Activated CD8-positive, alpha-beta memory T cell treated with anti-CD3 and anti-CD28 coated beads, Interleukin-2, amount 50 U/mL, for 48 hours (primary cell): ENCODE results near the gene BLTP2.
"Not testable (repeated sequence)": the region's sequence is repeated elsewhere in the genome, so short reads cannot be mapped to it uniquely, and the experiment has no call there.

Experiments
- DNase-seq: peaks from one replicate; pipeline ENCODE4 v3.0.0-alpha.2; 2020

The BLTP2 gene

DNA sequence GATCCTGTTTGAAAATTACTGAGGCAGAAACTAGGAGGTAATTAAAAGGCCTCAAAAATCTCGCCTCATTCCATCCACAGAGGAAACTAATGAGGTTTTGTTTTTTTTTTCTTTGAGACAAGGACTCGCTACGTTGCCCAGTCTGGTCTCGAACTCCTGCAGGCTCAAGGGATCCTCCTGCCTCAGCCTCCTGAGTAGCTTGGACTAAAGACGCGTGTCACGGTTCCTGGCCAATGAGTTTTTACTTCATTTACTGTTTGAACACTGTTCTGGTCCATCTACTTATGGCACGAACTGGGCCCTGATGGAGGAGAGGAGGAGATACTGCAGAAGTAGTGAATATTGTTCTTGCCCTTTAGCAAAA lies 600 bp upstream of the BLTP2 start:
- no peak for DNase-seq

GRCh38 chr17:28643983-28644786 lies 773 bp downstream of the BLTP2 start:
- DNase-seq = peak; percentile 71

- DNase-seq = no peak
These were observed 3.4 kb downstream of the BLTP2 start for GRCh38 chr17:28641579-28641978.

GRCh38 chr17:28635506-28635905 lies 9.5 kb downstream of the BLTP2 start:
- no peak for DNase-seq

DNA sequence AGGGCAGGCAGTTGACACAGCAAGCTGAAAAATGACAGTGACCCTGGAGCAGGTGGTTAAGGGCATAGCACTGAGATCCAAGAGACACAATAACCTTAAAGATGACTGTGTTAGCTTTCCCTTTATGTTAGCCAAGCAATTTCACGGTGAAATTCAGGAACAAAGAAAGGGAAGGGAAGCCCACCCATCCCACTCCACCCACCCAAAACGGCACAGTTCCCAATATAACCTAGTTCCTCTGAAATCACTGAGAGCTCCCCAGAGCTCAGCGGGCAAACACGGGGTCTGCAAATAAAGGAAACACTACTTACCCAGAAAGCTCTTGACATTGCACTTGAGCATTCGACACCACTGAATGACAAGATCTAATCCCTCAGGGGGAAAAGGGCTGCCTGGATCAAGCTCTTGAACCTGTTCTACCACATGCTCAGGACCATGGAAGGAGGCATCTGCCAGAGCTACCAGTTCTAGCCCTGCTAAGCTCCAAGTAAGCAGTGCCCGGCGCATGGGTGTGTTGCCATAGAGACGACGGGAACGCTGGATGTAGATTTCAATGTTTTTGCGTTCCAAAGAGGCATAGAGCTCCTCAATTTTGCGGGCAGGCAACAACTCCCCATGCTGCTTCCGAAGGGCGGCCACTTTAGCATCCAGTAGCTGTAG lies 10.6 kb downstream of the BLTP2 start:
- no peak for DNase-seq

DNA sequence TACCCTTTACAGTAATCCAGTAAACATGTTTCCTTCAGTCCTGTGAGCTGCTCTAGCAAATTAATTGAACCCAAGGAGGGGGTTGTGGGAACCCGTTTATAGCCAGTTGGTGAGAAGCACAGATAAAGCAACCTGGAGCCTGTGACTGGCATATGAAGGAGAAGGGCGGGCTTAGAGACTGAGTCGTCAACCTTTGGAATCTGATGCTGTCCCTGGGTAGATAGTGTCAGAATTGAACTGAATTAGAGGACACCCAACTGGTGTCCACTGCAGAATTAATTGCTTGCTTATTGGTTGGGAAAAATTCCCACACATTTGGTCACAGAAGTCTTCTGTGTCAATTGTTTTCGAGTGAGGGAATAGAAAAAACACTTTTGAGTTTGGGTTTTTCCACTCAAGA lies 18.1 kb downstream of the BLTP2 start:
- DNase-seq = no peak

- no peak for DNase-seq
These were observed 20.8 kb downstream of the BLTP2 start for GRCh38 chr17:28624148-28624547.

GRCh38 chr17:28623696-28624095 lies 21.3 kb downstream of the BLTP2 start:
- DNase-seq = no peak

DNA sequence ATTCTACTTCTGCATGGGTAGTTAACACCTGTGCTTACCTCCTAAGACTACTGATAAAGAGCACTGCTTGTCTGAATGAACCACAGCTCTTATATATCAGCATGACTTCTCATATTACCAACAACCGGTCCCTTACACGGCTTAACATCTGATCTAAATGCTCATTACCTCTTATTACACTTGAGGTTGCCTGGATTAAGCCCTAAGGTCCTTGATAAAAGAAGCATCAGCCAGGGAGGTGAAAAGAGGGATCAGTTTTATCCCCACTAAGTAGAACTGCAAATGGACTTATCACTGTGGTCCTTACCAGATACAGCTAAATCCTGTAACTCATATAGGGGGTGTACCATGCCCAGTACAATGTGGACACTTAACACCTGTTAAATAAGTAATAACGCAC lies 22.8 kb downstream of the BLTP2 start:
- DNase-seq = no peak

GRCh38 chr17:28620010-28620409 lies 24.9 kb downstream of the BLTP2 start:
- DNase-seq = no peak

- no peak for DNase-seq
These were observed 26.5 kb downstream of the BLTP2 start for GRCh38 chr17:28618464-28618863.

DNA sequence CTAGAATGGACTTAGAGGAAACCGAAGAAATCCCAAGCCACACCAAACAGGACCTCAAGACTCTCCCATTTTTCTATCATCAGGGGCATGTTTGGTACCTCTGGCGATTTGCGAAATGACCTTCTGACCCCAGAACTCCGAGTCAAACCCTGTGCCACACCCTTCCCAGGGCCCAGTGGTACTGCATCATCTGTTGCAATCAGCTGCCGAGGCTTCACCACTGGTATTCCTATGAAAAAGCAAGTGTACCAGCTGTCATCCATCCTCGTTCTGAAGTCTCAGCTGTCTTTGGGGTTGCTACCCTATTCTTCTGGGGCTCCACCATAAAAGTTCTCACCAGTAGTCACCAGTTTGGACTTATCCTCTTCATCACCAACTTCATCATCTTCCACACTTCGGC lies 28.7 kb downstream of the BLTP2 start:
- DNase-seq = no peak

- no peak for DNase-seq
These were observed 29.6 kb downstream of the BLTP2 start for GRCh38 chr17:28615260-28615940.

- no peak for DNase-seq
These were observed 31.0 kb downstream of the BLTP2 start, which contains the start of gene RSKR for GRCh38 chr17:28613931-28614381. TSS of gene RSKR (minus strand) at chr17:28614185. CDS start at chr17:28614161, 24 bp downstream.

DNA sequence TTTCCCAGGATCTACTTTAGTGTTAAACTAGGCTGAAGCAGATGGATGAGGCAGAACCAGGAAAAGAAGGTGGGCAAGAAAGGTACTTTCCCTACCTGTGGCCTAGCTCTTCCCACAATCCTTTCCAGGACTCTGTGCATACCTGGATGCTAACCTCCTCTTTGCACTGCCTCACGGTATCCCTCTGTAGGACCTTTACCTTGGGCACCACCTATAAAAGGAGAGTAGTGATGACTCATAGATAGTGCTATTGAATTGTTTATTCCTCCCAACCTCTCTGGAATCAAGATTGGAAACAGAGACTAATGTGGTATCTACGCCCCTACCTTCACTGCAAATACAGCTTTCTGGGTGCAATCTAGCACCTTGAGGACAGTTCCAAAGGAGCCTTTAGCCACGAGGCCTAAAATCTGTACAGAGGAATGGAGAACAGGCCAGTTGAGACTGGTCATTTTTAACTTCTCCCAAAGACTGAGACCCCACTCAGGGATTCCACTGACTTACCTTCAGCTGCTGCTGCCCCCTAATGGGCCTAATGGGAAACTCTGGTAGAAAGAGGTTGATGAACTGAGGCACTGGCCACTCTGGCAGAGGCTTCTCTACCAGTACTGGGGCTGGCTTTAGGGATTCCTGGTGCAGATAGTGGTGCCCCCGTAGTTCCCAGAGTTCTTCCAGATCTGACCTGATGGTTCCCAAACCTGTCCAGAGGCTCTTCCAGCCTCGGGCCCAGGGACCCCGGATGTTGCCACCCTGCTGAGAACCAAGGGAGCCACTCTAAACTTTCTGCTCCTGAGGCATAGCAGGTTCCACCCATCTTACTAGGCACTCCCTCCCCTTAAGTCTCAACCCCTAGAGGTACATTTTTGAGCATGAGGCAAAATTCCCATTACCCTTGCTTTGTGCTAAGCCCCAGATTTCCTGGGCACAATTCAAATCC lies 31.8 kb downstream of the BLTP2 start:
- DNase-seq = no peak

GRCh38 chr17:28612531-28612930 lies 32.4 kb downstream of the BLTP2 start:
- no peak for DNase-seq

DNA sequence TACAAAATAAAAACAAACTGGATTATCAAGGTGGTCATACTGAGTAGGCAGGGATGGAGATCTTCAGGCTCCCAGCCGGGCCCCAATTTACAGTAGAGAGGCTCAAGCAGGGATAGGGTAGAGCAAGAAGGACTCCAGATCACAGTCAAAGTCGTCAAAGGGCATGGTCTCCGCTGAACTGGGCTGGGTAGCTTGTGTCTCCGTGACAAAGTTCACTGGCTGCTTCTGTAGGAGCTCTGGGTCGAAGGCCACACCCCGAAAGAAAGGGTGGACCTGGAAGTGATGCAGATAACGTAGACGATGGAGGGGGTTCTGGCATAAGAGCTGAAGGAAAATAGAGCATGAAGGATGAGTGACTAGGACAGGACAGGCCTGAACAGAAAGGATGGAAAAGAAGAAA lies 34.6 kb downstream of the BLTP2 start:
- no peak for DNase-seq

GRCh38 chr17:28604031-28604430 lies 40.9 kb downstream of the BLTP2 start:
- DNase-seq = not testable (repeated sequence)

- DNase-seq = peak; percentile 80
These were observed 45.4 kb downstream of the BLTP2 start for GRCh38 chr17:28599311-28600184.

GRCh38 chr17:28598799-28599310 lies 46.1 kb downstream of the BLTP2 start, which contains the start of gene SPAG5:
TSS of gene SPAG5 (minus strand) at chr17:28599025. CDS start at chr17:28598946, 79 bp downstream.
- DNase-seq = peak; percentile 98

DNA sequence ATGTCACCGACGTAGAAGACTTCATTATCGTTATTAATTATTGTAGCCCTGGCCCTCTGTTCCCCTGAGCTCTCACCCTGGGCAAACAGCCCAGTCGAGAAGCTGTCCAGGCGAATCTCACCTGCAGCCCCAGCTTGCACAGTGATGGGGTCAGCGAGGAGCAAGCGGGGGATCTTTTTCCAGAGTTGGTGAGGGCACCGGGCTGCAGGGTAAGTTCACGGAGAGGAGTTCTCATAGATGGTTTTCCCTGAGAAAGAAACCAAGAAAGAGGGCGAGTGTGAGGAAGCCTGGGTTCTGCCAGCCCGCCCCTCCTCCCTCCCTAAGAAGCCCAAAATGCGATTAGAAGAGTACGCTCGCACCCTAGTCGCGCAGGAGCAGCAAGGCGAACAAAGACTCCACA lies 46.6 kb downstream of the BLTP2 start:
- DNase-seq = no peak
